GM21515 (cell line): ENCODE results near the gene IP6K2.
"Not testable (repeated sequence)": the region's sequence is repeated elsewhere in the genome, so short reads cannot be mapped to it uniquely, and the experiment has no call there.

Source experiments
- ATAC-seq: cut with Tn5 transposase; IDR thresholded peaks from one replicate; pipeline ENCODE4 v1.9.1; 2021; ENCODE audit not compliant: unreplicated experiment

Gene IP6K2

GRCh38 chr3:48716982-48717746 is at the start of gene IP6K2:
TSS of gene IP6K2 (minus strand) at chr3:48717221. CDS start at chr3:48695291, 21,930 bp downstream.
- peak; percentile 97 for ATAC-seq

GRCh38 chr3:48765376-48765775 is 48.4 kb upstream of the IP6K2 start:
- ATAC-seq = no peak

- ATAC-seq = no peak
Observed at GRCh38 chr3:48762816-48763215, 45.8 kb upstream of the IP6K2 start.

- ATAC-seq = not testable (repeated sequence)
Observed at GRCh38 chr3:48759991-48760540, 43.0 kb upstream of the IP6K2 start.

- not testable (repeated sequence) for ATAC-seq
Observed at GRCh38 chr3:48759531-48759930, 42.5 kb upstream of the IP6K2 start.

- ATAC-seq = no peak
Observed at GRCh38 chr3:48759071-48759470, 42.0 kb upstream of the IP6K2 start.

- ATAC-seq = no peak
Observed at GRCh38 chr3:48756640-48757039, 39.6 kb upstream of the IP6K2 start.

- no peak for ATAC-seq
Observed at GRCh38 chr3:48750856-48751255, 33.8 kb upstream of the IP6K2 start.

- ATAC-seq = no peak
Observed at GRCh38 chr3:48748754-48749153, 31.7 kb upstream of the IP6K2 start.

GRCh38 chr3:48747706-48748105 is 30.7 kb upstream of the IP6K2 start:
- no peak for ATAC-seq

GRCh38 chr3:48747015-48747615 is 30.1 kb upstream of the IP6K2 start:
- ATAC-seq = no peak

GRCh38 chr3:48743773-48744172 is 26.8 kb upstream of the IP6K2 start:
- ATAC-seq = no peak

GRCh38 chr3:48741226-48741625 is 24.2 kb upstream of the IP6K2 start:
- not testable (repeated sequence) for ATAC-seq

GRCh38 chr3:48739955-48740823 is 23.2 kb upstream of the IP6K2 start:
- peak; percentile 67 for ATAC-seq

- peak; percentile 15 for ATAC-seq
Observed at GRCh38 chr3:48739617-48739954, 22.6 kb upstream of the IP6K2 start.

GRCh38 chr3:48738926-48739616 is 22.1 kb upstream of the IP6K2 start:
- ATAC-seq = no peak

GRCh38 chr3:48738144-48738536 is 21.1 kb upstream of the IP6K2 start:
- no peak for ATAC-seq

GRCh38 chr3:48735075-48735767 is 18.2 kb upstream of the IP6K2 start:
- not testable (repeated sequence) for ATAC-seq

GRCh38 chr3:48734541-48734940 is 17.5 kb upstream of the IP6K2 start:
- not testable (repeated sequence) for ATAC-seq
